ENCODE data around the gene SEC22B.
"Not testable (repeated sequence)": the region's sequence is repeated elsewhere in the genome, so short reads cannot be mapped to it uniquely, and the experiment has no call there.

The SEC22B gene

GRCh38 chr1:120112212-120112611 is 64.1 kb downstream of the SEC22B start:
- not testable (repeated sequence) for DNase-seq

GRCh38 chr1:120111771-120112170 is 64.5 kb downstream of the SEC22B start:
- not testable (repeated sequence) for DNase-seq

- not testable (repeated sequence) for DNase-seq
Observed at GRCh38 chr1:120111008-120111407, 65.3 kb downstream of the SEC22B start.

GRCh38 chr1:120109656-120110055 is 66.7 kb downstream of the SEC22B start:
- not testable (repeated sequence) for DNase-seq

GRCh38 chr1:120109180-120109579 is 67.1 kb downstream of the SEC22B start:
- not testable (repeated sequence) for DNase-seq

GRCh38 chr1:120105288-120105687 is 71.0 kb downstream of the SEC22B start:
- DNase-seq, result not testable (repeated sequence)

- DNase-seq, result not testable (repeated sequence)
Observed at GRCh38 chr1:120103768-120104167, 72.6 kb downstream of the SEC22B start.

- DNase-seq, result not testable (repeated sequence)
Observed at GRCh38 chr1:120101593-120101992, 74.7 kb downstream of the SEC22B start.
